Caco-2 (cell line): ENCODE measurements around the gene MACC1. TPM values are rescaled to one million over a fixed set of nuclear protein-coding genes. Genes with fewer than 3 reads are reported as not detected.

Experiments used
- BruUV-seq: library from RNA; stranded (reverse); fragments of 400-500 nt; replicated peaks from 2 replicates; lab custom pipeline; 2021; lab: Mats Ljungman, UMichigan
- CTCF ChIA-PET: fragments of 300-600 bp; sonication (Branson Sonifier 250); formaldehyde crosslinking; loops from one replicate; lab custom pipeline; 2022; ENCODE audit warnings: antibody characterized with exemption; lab: Charles Lee
- POLR2A ChIA-PET: fragments of 300-600 bp; sonication (Branson Sonifier 250); formaldehyde crosslinking; loops from one replicate; lab custom pipeline; 2022; ENCODE audit warnings: antibody characterized with exemption; lab: Charles Lee
- DNase-seq, 2 experiments: peaks; one replicate each; pipeline versions ENCODE4 v3.0.0 to v3.0.0-alpha.2; 2020 to 2022
- H3K27me3 ChIP-seq: replicated peaks from 2 replicates; pipeline ENCODE4 v1.6.0; 2011; ENCODE audit warnings: low read length; ENCODE audit not compliant: control insufficient read depth, insufficient read depth
- H3K36me3 ChIP-seq: 2 replicates; pipeline ENCODE4 v1.5.1; 2011; ENCODE audit warnings: low read length; ENCODE audit not compliant: control insufficient read depth, insufficient read depth
- H3K4me1 ChIP-seq: fragments of 250-450 bp; sonication (Bioruptor Pico); 2 replicates; pipeline ENCODE4 v1.5.1; 2020; ENCODE audit warnings: mild to moderate bottlenecking
- H3K4me3 ChIP-seq: 2 replicates; pipeline ENCODE4 v1.5.1; 2011; ENCODE audit warnings: low read depth, mild to moderate bottlenecking, control low read depth, low read length
- H3K9me3 ChIP-seq: fragments of 250-450 bp; sonication (Bioruptor Pico); 2 replicates; pipeline ENCODE4 v1.5.1; 2020; ENCODE audit warnings: mild to moderate bottlenecking, moderate library complexity
- H3K27ac Mint-ChIP-seq: one replicate; pipeline ENCODE4 v1.8.0; 2022; ENCODE audit warnings: mixed read lengths; ENCODE audit not compliant: unreplicated experiment
- H3K27me3 Mint-ChIP-seq: one replicate; pipeline ENCODE4 v1.8.0; 2022; ENCODE audit warnings: mixed read lengths; ENCODE audit not compliant: insufficient read depth, unreplicated experiment
- H3K36me3 Mint-ChIP-seq: one replicate; pipeline ENCODE4 v1.8.0; 2022; ENCODE audit warnings: mild to moderate bottlenecking, mixed read lengths; ENCODE audit not compliant: insufficient read depth, unreplicated experiment
- H3K4me1 Mint-ChIP-seq: one replicate; pipeline ENCODE4 v1.8.0; 2022; ENCODE audit warnings: low read depth, mixed read lengths; ENCODE audit not compliant: unreplicated experiment
- H3K4me3 Mint-ChIP-seq: one replicate; pipeline ENCODE4 v1.8.0; 2022; ENCODE audit warnings: mild to moderate bottlenecking, moderate library complexity, mixed read lengths; ENCODE audit not compliant: unreplicated experiment
- H3K9me3 Mint-ChIP-seq: one replicate; pipeline ENCODE4 v1.8.0; 2022; ENCODE audit warnings: mixed read lengths; ENCODE audit not compliant: unreplicated experiment
- CTCF ChIP-seq, 2 experiments: fragments of 200-600 bp in 1 of 2; IDR thresholded peaks; 1 replicate in 1 of 2; 2 replicates in 1 of 2; pipeline versions ENCODE4 v1.5.1 to v1.8.0; 2011 to 2022; ENCODE audit warnings: antibody characterized with exemption in 1 of 2, control low read depth in 1 of 2, inconsistent platforms in 1 of 2, low read depth in 1 of 2, low read length in 1 of 2, mild to moderate bottlenecking in 1 of 2, moderate library complexity in 1 of 2; ENCODE audit not compliant: insufficient read depth in 1 of 2, severe bottlenecking in 1 of 2, unreplicated experiment in 1 of 2
- intact Hi-C: fragments of 100-400 bp; cut with micrococcal nuclease; formaldehyde crosslinking; loops from one replicate; pipeline ENCODE4 v1.10.0; 2022; ENCODE audit not compliant: unreplicated experiment
- total RNA-seq: library from RNA; stranded (reverse); gene quantifications from 2 replicates; pipeline ENCODE4 v1.2.3, GENCODE V29; 2022

The MACC1 gene
- total RNA-seq, 1 experiment from 2014 or later = 87.7 TPM

- H3K36me3 Mint-ChIP-seq = peaks cover 51% of the 10 kb centered on the region
- peaks cover 25% of the 10 kb centered on the region for H3K4me1 Mint-ChIP-seq
Observed at GRCh38 chr7:20183086-20183485, 34.1 kb downstream of the MACC1 start.

GRCh38 chr7:20176578-20177242, 40.5 kb downstream of the MACC1 start:
- ChIA-PET CTCF (no interaction called here), POLR2A (no interaction called here)
- no peaks in the 10 kb centered on the region for H3K27me3 ChIP-seq
- Mint-ChIP-seq H3K36me3 (peaks cover 43% of the 10 kb centered on the region), H3K27ac (no peak overlapping the region), H3K27me3 (no peaks in the 10 kb centered on the region), H3K4me1 (peaks cover 38% of the 10 kb centered on the region), H3K9me3 (no peaks in the 10 kb centered on the region), H3K4me3 (no peak overlapping the region)
- intact Hi-C loops = no loop called here
- no peak for DNase-seq
- peaks cover 6% of the 10 kb centered on the region for H3K4me1 ChIP-seq
- peaks cover 3% of the 10 kb centered on the region; the same call in 1 of the 2 replicates for H3K9me3 ChIP-seq
- no peaks in the 10 kb centered on the region for H3K36me3 ChIP-seq
- BruUV-seq = no TSS peak
- TF ChIP-seq CTCF (IDR thresholded peaks at IDR 0.05; ENCODE audit: insufficient read depth in 1 of 2, low read depth in 1 of 2, low read length in 1 of 2, severe bottlenecking in 1 of 2, unreplicated experiment in 1 of 2) = no peak
- H3K4me3 ChIP-seq = no peak overlapping the region

More at GRCh38 chr7:20183086-20183485, 34.1 kb downstream of the MACC1 start:
- H3K36me3 ChIP-seq = peaks cover 1% of the 10 kb centered on the region; the same call in 1 of the 2 replicates
- BruUV-seq = no TSS peak
- H3K9me3 Mint-ChIP-seq = no peaks in the 10 kb centered on the region
- H3K4me3 Mint-ChIP-seq = no peak overlapping the region
- intact Hi-C loops = no loop called here
- ChIA-PET POLR2A (no interaction called here), CTCF (interaction anchor here (0.5 to 0.7 kb wide), 2 partner anchors 36 to 83 kb away, joined by 3 read pairs; no protein-coding TSS in a partner anchor)
- no peaks in the 10 kb centered on the region for H3K27me3 Mint-ChIP-seq
- TF ChIP-seq CTCF (IDR thresholded peaks at IDR 0.05; ENCODE audit: insufficient read depth in 1 of 2, low read depth in 1 of 2, low read length in 1 of 2, severe bottlenecking in 1 of 2, unreplicated experiment in 1 of 2) = no peak
- DNase-seq = no peak
- no peaks in the 10 kb centered on the region for H3K27me3 ChIP-seq
- no peak overlapping the region for H3K4me3 ChIP-seq
- H3K9me3 ChIP-seq = peaks cover 7% of the 10 kb centered on the region; the same call in 1 of the 2 replicates
- peaks cover 6% of the 10 kb centered on the region; the same call in 1 of the 2 replicates for H3K4me1 ChIP-seq
- no peak overlapping the region for H3K27ac Mint-ChIP-seq

- POLR2A ChIA-PET = interaction anchor here (1.5 kb wide), 1 partner anchor 44 kb away, joined by 4 read pairs; the partner anchor contains the start of gene MACC1
- peaks cover 3% of the 10 kb centered on the region for H3K36me3 ChIP-seq
- no peaks in the 10 kb centered on the region for H3K9me3 ChIP-seq
- intact Hi-C loops = loop anchor here (2.0 kb wide), 2 partner anchors 43 to 425 kb away; partner anchors contain the start of gene MACC1
- Mint-ChIP-seq H3K36me3 (peaks cover 45% of the 10 kb centered on the region), H3K27ac (no peak overlapping the region), H3K9me3 (no peaks in the 10 kb centered on the region), H3K4me3 (no peak overlapping the region), H3K27me3 (no peaks in the 10 kb centered on the region), H3K4me1 (peaks cover 28% of the 10 kb centered on the region)
- H3K27me3 ChIP-seq = no peaks in the 10 kb centered on the region
- DNase-seq = no peak
- H3K4me3 ChIP-seq = no peak overlapping the region
- no TSS peak for BruUV-seq
- no peak for TF ChIP-seq CTCF (IDR thresholded peaks at IDR 0.05; ENCODE audit: insufficient read depth in 1 of 2, low read depth in 1 of 2, low read length in 1 of 2, severe bottlenecking in 1 of 2, unreplicated experiment in 1 of 2)
- CTCF ChIA-PET = interaction anchor here (0.7 to 2.9 kb wide), 4 partner anchors 95 to 460 kb away, joined by 4 to 21 read pairs (median 14); no protein-coding TSS in a partner anchor
- peaks cover 6% of the 10 kb centered on the region for H3K4me1 ChIP-seq
Observed at GRCh38 chr7:20173828-20174227, 43.4 kb downstream of the MACC1 start.
